Effector CD4-positive, alpha-beta T cell (primary cell): ENCODE results near the gene XPO4.
"Not testable (repeated sequence)": the region's sequence is repeated elsewhere in the genome, so short reads cannot be mapped to it uniquely, and the experiment has no call there.

ENCODE experiments used
- DNase-seq: peaks from one replicate; pipeline ENCODE4 v3.0.0-alpha.2; 2020

The XPO4 gene

DNA sequence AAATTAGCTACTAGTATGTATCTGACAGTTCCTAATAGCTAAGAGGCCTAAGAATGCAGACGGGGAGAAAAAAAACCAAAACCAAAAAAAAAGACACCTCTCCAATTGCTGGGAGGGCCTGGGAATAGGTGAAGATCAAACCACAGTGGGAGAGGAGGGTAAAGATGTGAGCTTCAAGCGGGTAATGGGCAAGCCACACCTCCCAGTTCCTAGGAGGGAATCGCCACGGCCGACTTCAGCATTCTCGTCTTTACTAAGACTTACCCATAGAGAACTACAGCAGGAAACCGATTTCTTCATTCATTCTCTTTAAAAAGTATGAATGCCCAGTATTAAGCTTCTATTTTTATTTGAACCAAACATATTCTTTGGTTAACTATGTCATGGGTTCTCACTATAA is 123.1 kb downstream of the XPO4 start:
- no peak for DNase-seq

DNA sequence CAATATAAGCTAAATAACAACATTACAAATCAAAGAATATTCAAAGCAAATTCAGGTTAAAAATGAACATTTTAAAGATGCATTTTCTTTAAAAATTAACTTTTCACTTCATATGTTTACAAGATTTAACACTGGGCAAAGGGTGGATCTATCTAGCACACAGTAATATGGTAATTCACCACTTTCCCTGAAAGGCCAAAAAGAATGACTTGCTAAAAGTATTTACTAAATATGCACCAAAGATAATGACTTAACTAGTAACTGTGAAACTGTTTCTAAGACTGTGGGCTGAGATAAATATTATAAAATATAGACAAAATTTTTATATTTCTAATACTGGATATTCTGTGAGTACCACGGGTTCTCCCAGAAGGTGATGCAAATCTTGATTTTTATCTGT is 124.2 kb downstream of the XPO4 start:
- no peak for DNase-seq

DNA sequence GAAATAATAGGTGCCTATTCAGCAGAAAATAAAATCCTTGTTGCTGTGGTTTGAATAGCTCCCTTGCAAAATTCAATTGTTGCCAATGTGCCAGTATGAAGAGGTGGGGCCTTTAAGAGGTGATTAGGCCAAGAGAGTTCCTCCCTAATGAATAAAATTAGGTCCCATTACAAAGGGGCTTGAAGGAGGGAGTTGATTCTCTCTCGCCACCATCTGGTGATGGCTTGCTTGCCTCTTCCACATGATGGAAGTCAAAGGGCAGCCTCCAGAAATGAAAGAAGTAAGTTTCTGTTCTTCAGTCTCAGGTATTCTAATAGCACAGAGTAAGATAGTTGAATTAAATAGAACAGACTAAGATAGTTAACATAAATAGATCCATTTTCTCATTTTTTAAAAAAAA is 125.8 kb downstream of the XPO4 start:
- no peak for DNase-seq

DNA sequence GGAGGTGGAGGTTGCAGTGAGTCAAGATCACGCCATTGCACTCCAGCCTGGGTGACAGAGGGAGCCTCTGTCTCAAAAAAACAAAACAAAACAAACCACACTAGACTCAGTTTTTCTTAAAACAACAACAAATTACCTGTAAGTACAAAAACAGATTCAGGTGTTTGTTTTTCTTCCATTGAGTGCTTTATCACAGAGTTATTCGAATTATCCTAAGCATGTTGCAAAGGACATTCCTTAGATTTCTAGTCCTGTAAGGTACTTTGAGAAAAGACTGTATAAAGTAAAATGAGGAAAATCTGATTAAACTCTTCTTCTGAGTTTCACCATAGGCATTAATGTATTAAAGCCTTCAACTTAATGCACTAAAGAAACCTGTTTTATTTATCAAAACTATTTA is 126.6 kb downstream of the XPO4 start:
- no peak for DNase-seq

DNA sequence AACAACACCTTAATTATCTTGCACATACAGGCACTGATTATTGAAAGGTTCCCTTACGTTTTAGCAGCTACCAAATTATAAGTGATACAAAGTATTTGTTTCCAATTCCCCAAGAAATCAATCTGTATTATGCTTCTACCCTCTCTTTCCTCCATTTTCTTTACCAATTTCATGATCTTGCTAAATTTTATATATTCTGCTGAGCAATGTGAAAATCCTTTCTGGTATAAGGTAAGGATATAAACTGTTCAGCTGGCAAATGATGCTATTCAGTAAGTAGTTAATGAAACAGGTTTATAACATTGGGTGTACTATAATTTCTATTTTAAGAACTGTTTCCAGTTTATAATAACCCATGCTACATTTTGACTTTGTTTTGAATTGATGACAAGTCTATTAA is 127.8 kb downstream of the XPO4 start:
- DNase-seq: no peak

DNA sequence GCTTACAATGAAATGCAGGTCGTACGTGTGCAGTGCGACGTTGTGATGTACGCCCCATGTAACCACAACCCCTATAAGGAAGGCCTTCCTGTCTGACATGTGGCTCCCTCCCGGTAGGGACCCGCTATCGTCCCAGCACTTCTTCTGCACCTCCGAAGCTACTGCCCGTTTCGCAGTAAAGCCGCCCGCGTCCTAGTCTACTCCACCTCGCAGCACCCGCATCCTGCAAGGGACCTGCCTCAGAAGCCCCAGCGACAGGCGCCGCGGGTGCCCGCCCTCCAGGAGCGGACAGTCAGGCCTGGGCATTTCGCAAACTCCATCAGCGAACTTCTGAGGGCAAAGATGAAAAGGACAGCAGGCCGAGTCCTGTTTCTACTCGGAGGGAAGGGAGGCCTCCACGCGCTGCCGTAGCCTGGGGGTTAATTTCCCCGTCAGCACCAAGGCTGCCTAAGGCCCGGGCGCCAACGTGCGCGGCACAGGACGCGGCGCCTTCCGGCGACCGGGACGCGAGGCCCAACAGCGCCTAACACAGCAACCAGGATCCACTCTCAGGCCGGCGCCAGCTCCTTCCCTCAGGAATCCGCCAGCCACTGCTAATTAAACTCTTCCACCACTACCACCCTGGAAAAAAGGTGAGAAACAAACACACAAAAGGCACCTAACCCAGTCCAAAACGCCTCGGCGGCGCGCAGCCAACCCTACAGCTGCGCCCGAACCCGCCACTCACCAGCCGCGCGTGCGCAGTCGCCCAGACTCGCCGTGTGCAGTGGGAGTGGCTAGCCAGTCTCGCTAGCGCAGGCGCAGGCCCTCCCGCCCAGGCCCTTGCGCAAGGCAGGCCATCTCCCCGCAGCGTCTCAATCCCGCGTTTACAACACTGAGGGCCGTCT is 129.1 kb downstream of the XPO4 start, which contains the start of gene EEF1AKMT1:
TSS of gene EEF1AKMT1 (minus strand) at position 768 of the 887 bp plus-strand sequence. CDS start 16,363 bp downstream, outside the sequence.
- peak; percentile 89 for DNase-seq

DNA sequence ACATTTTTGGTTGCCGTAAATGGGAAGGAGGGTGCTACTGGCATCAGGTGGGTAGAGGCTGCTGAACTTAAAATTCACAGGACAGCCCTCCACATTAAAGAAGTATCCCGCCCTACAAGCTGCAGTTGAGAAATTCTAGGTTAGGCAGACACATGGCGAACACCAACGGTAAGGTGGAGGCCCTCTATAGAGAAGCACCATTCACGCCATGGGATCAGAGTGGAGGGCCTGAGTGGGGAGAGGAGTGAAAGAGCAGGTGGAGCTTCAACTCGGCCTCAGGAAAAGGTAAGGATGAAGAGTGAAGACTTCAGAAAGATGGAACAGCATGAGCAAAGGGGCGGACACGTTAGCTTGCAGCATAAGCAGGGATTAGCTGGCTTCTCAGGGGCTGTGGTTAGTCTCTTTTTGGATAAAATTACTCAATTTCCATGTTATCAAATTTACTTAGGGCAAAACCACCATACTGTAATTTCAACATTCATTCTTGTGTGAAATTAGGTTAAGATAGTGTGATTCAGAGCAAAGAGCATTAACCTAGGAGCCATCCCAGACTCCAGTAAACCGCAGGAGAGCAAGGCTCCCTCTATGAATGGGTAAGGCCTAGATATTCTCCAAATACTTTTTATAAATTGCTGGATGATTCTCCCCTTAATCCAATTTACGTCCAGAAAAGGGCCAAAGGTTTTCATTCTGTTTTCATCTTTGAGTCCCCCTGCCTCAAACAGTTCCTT is 130.0 kb downstream of the XPO4 start:
- DNase-seq: no peak

DNA sequence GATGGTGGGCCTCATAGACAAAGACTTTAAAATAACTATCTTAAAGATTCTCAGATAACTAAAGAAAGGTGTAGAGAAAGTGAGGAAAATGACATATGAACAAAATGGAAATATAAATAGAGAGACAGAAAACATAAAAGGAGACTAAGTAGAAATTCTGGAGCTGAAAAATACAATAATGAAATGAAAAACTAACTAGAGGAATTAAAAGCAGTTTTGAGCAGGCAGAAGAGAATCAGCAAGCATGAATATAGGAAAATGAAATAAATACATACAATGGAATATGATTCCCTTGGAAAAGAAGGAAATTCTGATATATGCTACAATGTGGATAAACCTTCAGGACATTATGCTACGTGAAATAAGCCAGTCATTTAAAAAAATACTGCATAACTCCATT is 132.7 kb downstream of the XPO4 start:
- no peak for DNase-seq

DNA sequence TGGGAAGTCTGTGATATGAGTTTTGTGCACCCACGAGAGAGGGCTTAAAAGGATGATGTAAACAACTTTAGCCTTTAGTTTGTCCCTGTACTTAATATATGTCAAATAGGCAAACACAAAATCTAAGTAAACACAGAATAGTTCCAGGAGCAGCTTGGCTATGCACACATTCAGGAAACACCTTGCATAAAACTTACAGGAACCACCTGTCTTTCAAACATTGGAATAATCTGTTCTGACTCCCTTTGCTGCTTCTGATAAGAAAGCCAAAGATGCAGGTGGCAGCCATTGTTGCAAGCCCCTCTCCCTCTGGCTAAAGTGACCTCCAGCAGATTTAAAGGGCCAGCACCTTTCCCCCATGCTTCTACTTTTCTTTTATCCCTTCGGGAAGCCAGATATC is 133.5 kb downstream of the XPO4 start:
- no peak for DNase-seq

DNA sequence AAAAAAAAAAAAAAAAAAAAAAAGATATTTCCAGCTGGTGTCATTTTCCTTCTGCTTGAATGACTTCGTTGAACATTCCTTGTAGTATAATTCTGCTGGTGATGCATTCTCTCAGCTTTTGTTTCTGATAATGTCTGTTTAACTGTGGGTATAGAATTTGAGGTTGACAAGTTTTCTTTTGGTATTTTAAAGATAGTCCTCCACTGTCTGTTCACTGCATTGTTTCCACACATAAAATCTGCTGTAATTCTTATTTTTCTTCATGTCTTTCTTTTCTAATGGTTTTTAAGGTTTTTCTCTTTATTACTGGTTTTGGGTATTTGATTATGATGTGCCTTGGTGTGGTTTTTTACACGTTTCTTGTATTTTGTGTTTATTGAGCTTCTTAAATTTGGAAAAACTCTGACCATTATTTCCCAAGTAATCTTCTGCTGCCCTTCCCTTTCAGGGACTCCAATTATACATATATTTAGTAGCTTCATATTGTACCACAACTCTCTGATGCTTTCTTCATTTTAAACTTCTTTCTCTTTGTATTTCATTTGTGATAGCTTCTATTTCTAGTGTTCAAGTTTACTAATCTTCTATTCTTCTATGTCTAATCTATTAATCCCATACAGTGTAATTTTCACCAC is 135.1 kb downstream of the XPO4 start:
- DNase-seq: no peak

DNA sequence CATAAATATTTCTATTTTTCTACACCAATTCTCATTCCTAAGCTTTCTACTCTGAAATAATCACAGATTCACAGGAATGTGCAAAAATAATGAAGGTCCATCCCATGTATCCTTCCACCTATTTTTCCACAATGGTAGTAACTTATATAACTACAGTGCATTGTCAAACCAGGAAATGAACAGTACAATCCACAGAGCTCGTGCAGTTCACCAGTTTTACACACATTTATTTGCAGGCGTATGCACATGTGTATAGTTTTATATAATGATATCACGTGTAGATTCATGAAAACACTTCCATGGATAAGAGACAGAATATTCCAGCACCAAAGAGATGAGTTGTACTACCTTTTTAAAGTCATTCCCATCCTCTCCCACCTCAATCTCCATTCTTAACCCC is 141.7 kb downstream of the XPO4 start:
- no peak for DNase-seq

DNA sequence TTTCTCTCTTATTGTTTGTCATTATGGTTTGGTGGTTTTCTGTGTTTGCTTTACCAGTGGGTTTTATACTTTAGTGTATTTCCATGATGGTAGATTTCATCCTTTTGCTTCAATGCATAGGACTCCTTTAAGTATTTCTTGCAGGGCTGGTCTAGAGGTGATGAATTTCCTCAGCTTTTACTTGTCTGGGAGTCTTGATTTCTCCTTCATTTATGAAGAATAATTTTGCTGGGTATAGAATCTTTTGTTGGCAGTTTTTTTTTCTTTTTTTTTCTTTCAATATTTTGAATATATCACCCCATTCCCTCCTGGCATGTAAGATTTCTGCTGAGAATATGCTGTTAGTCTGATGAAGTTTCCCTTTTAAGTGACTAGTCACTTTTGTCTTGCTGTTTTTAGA is 148.5 kb downstream of the XPO4 start:
- DNase-seq: no peak

DNA sequence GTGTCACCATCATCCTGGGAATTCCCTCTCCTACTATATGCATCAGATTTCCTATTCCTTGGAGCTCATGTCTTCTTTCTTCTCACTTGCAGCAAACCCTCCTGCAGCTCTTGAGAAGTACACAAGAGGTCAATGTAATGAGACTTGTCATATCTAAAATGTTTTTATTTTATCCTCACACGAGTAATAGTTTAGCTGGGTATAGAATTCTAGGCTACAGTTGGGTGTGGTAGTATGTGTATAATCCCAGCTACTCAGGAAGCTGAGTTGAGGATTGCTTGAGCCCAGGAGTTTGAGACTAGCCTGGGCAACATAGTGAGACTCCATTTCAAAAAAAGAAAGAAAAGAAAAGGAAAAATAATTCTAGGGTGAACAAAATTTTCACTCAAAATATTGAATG is 153.2 kb downstream of the XPO4 start:
- no peak for DNase-seq

DNA sequence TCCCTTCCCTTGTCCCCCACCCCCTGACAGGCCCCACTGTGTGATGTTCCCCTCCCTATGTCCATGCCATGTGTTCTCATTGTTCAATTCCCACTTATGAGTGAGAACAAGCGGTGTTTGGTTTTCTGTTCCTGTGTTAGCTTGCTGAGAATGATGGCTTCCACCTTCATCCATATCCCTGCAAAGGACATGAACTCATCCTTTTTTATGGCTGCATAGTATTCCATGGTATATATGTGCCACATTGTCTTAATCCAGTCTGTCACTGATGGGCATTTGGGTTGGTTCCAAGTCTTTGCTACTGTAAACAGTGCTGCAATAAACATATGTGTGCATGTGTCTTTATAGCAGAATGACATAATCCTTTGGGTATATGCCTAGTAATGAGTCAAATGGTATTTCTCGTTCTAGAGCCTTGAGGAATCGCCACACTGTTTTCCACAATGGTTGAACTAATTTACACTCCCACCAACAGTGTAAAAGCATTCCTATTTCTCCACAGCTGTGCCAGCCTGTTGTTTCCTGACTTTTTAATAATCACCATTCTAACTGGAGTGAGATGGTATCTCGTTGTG is 158.6 kb downstream of the XPO4 start:
- DNase-seq: not testable (repeated sequence)

DNA sequence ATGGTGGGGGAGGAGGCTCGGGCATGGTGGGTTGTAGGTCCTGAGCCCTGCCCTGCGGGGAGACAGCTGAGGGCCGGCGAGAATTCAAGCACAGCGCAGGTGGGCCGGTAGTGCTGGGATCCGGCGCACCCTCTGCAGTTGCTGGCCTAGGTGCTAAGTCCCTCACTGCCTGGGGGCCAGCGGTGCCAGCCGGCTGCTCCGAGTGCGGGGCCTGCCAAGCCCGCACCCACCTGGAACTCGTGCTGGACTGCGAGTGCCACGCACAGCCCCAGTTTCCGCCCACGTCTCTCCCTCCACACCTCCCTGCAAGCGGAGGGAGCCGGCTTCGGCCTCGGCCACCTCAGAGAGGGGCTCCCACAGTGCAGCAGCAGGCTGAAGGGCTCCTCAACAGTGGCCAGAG is 162.5 kb downstream of the XPO4 start:
- DNase-seq: no peak

DNA sequence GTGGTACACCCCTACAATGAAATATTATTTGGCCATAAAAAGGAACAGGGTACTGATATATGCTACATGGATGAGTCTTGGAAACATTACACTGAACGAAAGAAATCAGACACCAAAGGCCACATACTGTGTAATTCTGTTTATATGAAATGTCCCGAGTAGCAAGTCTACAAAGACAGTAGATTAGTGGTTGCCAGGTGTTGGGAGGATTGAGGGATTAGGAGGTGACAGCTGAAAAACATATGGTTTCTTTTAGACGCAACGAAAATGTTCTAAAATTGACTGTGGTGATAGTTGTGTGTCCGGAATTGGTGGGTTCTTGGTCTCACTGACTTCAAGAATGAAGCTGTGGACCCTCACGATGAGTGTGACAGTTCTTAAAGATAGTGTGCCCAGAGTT is 163.9 kb downstream of the XPO4 start:
- DNase-seq: no peak

DNA sequence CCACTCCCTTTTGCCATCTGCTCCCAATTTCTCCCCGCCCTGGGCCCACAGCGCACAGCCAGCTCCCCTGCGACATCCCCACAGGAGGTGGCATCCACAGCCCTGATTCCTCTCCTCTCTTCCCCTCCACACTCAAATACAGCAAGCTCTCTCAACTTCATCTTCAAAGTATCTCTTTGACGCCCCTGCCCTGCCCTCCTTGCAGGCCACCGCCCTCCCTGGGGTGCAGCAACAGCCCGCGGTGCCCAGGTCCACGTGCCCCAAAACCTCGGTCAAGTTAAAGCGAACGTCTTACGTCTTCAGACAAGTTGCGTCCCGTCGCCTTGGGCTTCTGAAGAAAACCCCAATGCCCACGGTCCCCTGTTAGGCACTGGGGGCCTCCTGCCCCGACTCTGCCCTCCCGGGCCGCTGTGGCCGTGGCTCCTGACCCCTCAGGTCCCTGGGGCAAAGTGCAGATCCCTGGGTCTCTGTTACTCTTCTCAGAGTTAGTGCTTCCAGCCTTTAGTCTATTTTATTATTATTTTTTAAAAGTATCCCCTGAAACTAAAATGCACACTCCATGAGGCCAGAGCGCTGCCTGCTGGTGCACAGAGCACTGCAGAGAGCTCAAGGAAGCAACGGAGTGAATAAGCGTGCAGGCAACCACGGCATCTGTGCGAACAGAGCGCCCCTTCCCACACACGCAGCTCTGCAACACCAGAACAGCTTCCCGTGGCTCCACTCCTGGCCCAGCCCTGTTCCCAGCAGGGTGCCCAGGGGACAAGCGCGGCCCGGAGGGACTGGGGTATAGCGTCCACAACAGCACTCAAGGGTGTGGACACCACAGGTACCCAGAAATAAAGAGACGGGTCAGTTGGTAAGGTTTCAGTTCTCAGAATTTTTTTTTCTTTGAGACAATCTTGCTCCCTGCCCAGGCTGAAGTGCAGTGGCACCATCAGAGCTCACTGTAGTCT is 172.6 kb downstream of the XPO4 start:
- no peak for DNase-seq

DNA sequence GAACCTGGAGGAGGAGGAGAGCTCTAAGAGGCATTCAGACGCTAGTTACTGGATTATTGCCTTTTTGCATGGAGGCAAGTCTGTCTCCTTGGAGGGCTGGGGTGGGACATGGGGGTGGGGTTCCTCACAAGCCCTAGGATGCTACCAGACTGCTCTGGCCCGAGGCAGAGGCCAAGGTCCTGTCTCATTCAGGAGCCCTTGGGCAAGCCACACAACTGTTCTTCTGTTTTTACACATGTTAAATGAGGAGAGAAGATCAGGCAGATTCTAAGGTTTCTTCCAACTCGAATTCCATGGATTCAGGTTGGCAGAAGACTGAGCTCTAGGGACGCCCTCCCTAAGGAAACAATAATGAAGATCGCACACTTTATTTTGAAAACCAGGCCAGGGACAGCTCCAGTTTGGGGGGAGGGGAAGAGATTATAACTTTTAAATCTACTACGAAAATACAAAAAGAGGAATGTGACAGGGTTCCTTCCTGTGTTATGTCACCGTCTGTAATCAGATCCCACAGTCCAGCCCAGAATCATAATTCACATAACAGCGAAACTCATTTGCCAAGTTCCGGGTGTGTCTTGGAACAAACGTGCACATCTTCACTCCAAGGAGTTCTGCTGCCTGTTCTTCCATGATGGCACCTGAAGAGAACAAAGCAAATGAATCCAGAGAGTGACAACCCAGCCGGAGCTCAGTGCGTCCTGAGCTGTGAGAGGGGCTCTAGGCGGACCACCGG is 173.8 kb downstream of the XPO4 start:
- no peak for DNase-seq

DNA sequence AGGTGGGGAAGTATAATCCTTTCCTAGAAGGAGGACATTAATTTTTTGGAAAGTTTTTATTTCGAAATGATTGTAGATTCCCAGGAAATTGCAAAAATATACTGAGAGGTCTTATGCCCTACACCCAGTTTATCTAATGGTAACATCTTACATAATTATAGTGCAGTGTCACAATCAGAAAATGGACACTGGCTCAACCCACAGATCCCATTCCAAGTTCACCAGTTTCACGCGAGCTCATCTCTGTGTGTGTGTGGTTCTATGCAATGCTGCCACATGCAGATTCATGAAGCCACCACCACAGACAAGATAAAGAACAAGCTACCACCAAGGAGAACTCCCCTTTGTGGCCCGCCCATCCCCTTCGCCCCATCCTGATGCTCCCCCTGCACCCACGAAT is 174.7 kb downstream of the XPO4 start:
- no peak for DNase-seq
